Upper lobe of right lung (tissue), 1 donor: Measurements from ENCODE around the gene NEK8. TPM values are rescaled to one million over a fixed set of nuclear protein-coding genes. Genes with fewer than 3 reads are reported as not detected.
"Not testable (repeated sequence)": the region's sequence is repeated elsewhere in the genome, so short reads cannot be mapped to it uniquely, and the experiment has no call there.

Experiments
- ATAC-seq: fragments of 200-7000 bp; cut with Tn5 transposase; one replicate; pipeline ENCODE4 v1.9.1; 2020; ENCODE audit warnings: mild to moderate bottlenecking, moderate library complexity
- DNase-seq: peaks from one replicate; pipeline ENCODE4 v3.0.0-alpha.2; 2020
- H3K27ac ChIP-seq: fragments of 200-600 bp; one replicate; pipeline ENCODE4 v1.8.0; 2022
- H3K27me3 ChIP-seq: fragments of 200-600 bp; one replicate; pipeline ENCODE4 v1.8.0; 2022; ENCODE audit warnings: mild to moderate bottlenecking
- H3K36me3 ChIP-seq: fragments of 200-600 bp; one replicate; pipeline ENCODE4 v1.8.0; 2022
- H3K4me1 ChIP-seq: fragments of 200-600 bp; one replicate; pipeline ENCODE4 v1.8.0; 2022
- H3K4me3 ChIP-seq: fragments of 200-600 bp; one replicate; pipeline ENCODE4 v1.8.0; 2022; ENCODE audit warnings: mild to moderate bottlenecking
- H3K9me3 ChIP-seq: fragments of 200-600 bp; one replicate; pipeline ENCODE4 v1.8.0; 2022
- CTCF ChIP-seq: fragments of 200-600 bp; IDR thresholded peaks from one replicate; pipeline ENCODE4 v1.8.0; 2022; ENCODE audit warnings: antibody characterized with exemption
- intact Hi-C: fragments of 100-400 bp; cut with DNase I; formaldehyde crosslinking; loops from one replicate; pipeline ENCODE4 v1.11.0; 2022
- total RNA-seq: library from RNA; stranded (reverse); fragmentation: NEBNext Ultra II Directional; extraction: Animal tissue kit (Norgen Biotek cat#: 25700); gene quantifications from one replicate; pipeline ENCODE4 v1.2.1, GENCODE V29; 2021
- donor health status: DM: no; HTN: yes; CAD: no; lungs with severe emphysema.

The NEK8 gene
- total RNA-seq, 1 donor from 2014 or later: 8.4 TPM

- Histone ChIP-seq H3K27ac (peak overlapping the region; percentile 24), H3K9me3 (no peaks in the 10 kb centered on the region), H3K27me3 (no peaks in the 10 kb centered on the region), H3K4me1 (peaks cover 55% of the 10 kb centered on the region), H3K36me3 (peaks cover 41% of the 10 kb centered on the region), H3K4me3 (peak overlapping the region; percentile 0)
- intact Hi-C loops: no loop called here
- DNase-seq: no peak
- ATAC-seq: no peak
- no peak for TF ChIP-seq CTCF
These were observed 6.0 kb upstream of the NEK8 start for GRCh38 chr17:28722417-28723158.

- no peak overlapping the region for H3K4me3 ChIP-seq
- ATAC-seq: no peak
- intact Hi-C loops: no loop called here
- H3K4me1 ChIP-seq: peaks cover 55% of the 10 kb centered on the region
- H3K9me3 ChIP-seq: no peaks in the 10 kb centered on the region
- H3K27ac ChIP-seq: no peak overlapping the region
- no peak for TF ChIP-seq CTCF
- H3K27me3 ChIP-seq: no peaks in the 10 kb centered on the region
- H3K36me3 ChIP-seq: peaks cover 41% of the 10 kb centered on the region
- no peak for DNase-seq
These were observed 5.3 kb upstream of the NEK8 start for GRCh38 chr17:28723159-28723835.

- H3K27me3 ChIP-seq, H3K4me3 ChIP-seq, intact Hi-C loops, ATAC-seq, DNase-seq, H3K9me3 ChIP-seq: not testable (repeated sequence)
- peaks cover 49% of the 10 kb centered on the region for H3K4me1 ChIP-seq
- H3K36me3 ChIP-seq: peaks cover 41% of the 10 kb centered on the region
- H3K27ac ChIP-seq: peak overlapping the region; percentile 81
These were observed 4.6 kb upstream of the NEK8 start for GRCh38 chr17:28723836-28724499.

- DNase-seq (no peak), ATAC-seq (no peak)
- H3K27me3 ChIP-seq: no peaks in the 10 kb centered on the region
- H3K36me3 ChIP-seq: peaks cover 41% of the 10 kb centered on the region
- H3K4me3 ChIP-seq: peak overlapping the region; percentile 64
- intact Hi-C loops: no loop called here
- no peak for TF ChIP-seq CTCF
- H3K9me3 ChIP-seq: no peaks in the 10 kb centered on the region
- peaks cover 52% of the 10 kb centered on the region for H3K4me1 ChIP-seq
- peak overlapping the region; percentile 81 for H3K27ac ChIP-seq
These were observed 4.0 kb upstream of the NEK8 start for GRCh38 chr17:28724500-28725165.

- TF ChIP-seq CTCF: no peak
- Histone ChIP-seq H3K36me3 (peaks cover 41% of the 10 kb centered on the region), H3K27ac (peak overlapping the region; percentile 81), H3K9me3 (no peaks in the 10 kb centered on the region), H3K4me3 (peak overlapping the region; percentile 64), H3K4me1 (peaks cover 53% of the 10 kb centered on the region), H3K27me3 (no peaks in the 10 kb centered on the region)
- DNase-seq (no peak), ATAC-seq (no peak)
- intact Hi-C loops: no loop called here
These were observed 3.4 kb upstream of the NEK8 start for GRCh38 chr17:28725166-28725659.
